ENCODE data around the gene NCOA7. TPM values are rescaled to one million over a fixed set of nuclear protein-coding genes. Genes with fewer than 3 reads are reported as not detected.

NCOA7 gene
- total and polyA plus RNA-seq, 9 of the 15 experiments (the other 6 are each of a cell fraction or from before 2014, with no cell fraction given), result 5.8 to 14.6 (median 9.3) TPM

GRCh38 chr6:125956506-125957390, 166.0 kb downstream of the NCOA7 start, which contains the start of gene HINT3 (continued):
- TF ChIP-seq MIER1 (IDR thresholded peaks at IDR 0.05; ENCODE audit: low read depth), result no peak
- no peak for TF ChIP-seq PREB (CRISPR knock-in tag; IDR thresholded peaks at IDR 0.05)
- TF ChIP-seq CTBP1 (IDR thresholded peaks at IDR 0.05; ENCODE audit: borderline replicate concordance), result peak; percentile 93
- peak; percentile 80 for TF ChIP-seq SOX6 (IDR thresholded peaks at IDR 0.05)
- no peak for TF ChIP-seq FOXJ3 (CRISPR knock-in tag; IDR thresholded peaks at IDR 0.05)
- no peak for TF ChIP-seq ZC3H8 (IDR thresholded peaks at IDR 0.05)
- TF ChIP-seq ZNF655 (CRISPR knock-in tag; IDR thresholded peaks at IDR 0.05), result no peak
- TF ChIP-seq HDAC6 (IDR thresholded peaks at IDR 0.05; ENCODE audit: low read depth, low read length), result no peak
- peak; percentile 67; the same call in 1 of the 2 replicates for TF ChIP-seq ZNF584 (CRISPR knock-in tag; IDR thresholded peaks at IDR 0.05; ENCODE audit: low read depth)
- TF ChIP-seq HOMEZ (CRISPR knock-in tag; IDR thresholded peaks at IDR 0.05), result no peak
- peak; percentile 67 for TF ChIP-seq MEIS2 (IDR thresholded peaks at IDR 0.05; ENCODE audit: partially characterized antibody)
- TF ChIP-seq RAD21 (CRISPR knock-in tag; conservative IDR thresholded peaks at IDR 0.05 in 1 of 2, IDR thresholded peaks at IDR 0.05 in 1 of 2), result peak; percentile 98
- TF ChIP-seq TSHZ1 (CRISPR knock-in tag; IDR thresholded peaks at IDR 0.05), result no peak
- TF ChIP-seq CBX8 (IDR thresholded peaks at IDR 0.05; ENCODE audit: borderline replicate concordance, extremely low read depth, low read depth, low read length, poor library complexity, severe bottlenecking), result no peak
- peak; percentile 86 for TF ChIP-seq E2F8 (IDR thresholded peaks at IDR 0.05; ENCODE audit: low read depth, partially characterized antibody)
